HepG2 (cell line): Measurements from ENCODE around the gene NTN4. TPM values are rescaled to one million over a fixed set of nuclear protein-coding genes. Genes with fewer than 3 reads are reported as not detected.
A peak's percentile ranks its signal among the peaks of the same experiment; 100 is the strongest.

Experiments used
- ATAC-seq: fragments of 200-7000 bp; cut with Tn5 transposase; 3 replicates; pipeline ENCODE4 v1.9.1; 2020; ENCODE audit warnings: mild to moderate bottlenecking, moderate library complexity
- BruUV-seq: library from RNA; stranded (reverse); fragments of 400-500 nt; replicated peaks from 2 replicates; lab custom pipeline; 2021; lab: Mats Ljungman, UMichigan
- CTCF ChIA-PET: fragments of 300-600 bp; formaldehyde crosslinking; extraction: SDS; loops from one replicate; lab custom pipeline; 2021; ENCODE audit warnings: low total read pairs, inconsistent platforms, low intra/inter-chr PET ratio; lab: Yijun Ruan, JAX
- POLR2A ChIA-PET: fragments of 350-600 bp; sonication (Branson Sonifier 250); formaldehyde crosslinking; loops from one replicate; lab custom pipeline; 2020; ENCODE audit warnings: antibody characterized with exemption, inconsistent platforms; lab: Yijun Ruan, JAX
- DNase-seq: peaks from one replicate; pipeline ENCODE4 v3.0.0-alpha.2; 2015; ENCODE audit warnings: low spot score
- FAIRE-seq: peaks from 3 replicates; lab custom pipeline; 2011; peaks lifted over from hg19 to GRCh38; lab: Jason Lieb, UNC
- H2AFZ ChIP-seq: one replicate; pipeline ENCODE4 v1.6.1; 2011; ENCODE audit warnings: low read length, inconsistent platforms
- H3K27ac ChIP-seq: fragments of 300-600 bp; 3 replicates; pipeline ENCODE4 v1.8.0; 2011; ENCODE audit warnings: mixed run types, mild to moderate bottlenecking, mixed read lengths, low read length, inconsistent platforms; ENCODE audit not compliant: insufficient read depth; ENCODE audit errors: extremely low read length
- H3K27me3 ChIP-seq, 2 experiments: fragments of 200-600 bp in 1 of 2; 2 replicates in 1 of 2; 3 replicates in 1 of 2; pipeline versions ENCODE4 v1.6.0 to v1.8.0; 2011; ENCODE audit warnings: low read length in 2 of 2, mild to moderate bottlenecking in 2 of 2, moderate library complexity in 2 of 2, inconsistent platforms in 1 of 2; ENCODE audit not compliant: insufficient read depth in 2 of 2, control insufficient read depth in 1 of 2
- H3K36me3 ChIP-seq, 2 experiments: fragments of 200-600 bp in 1 of 2; replicated peaks in 1 of 2; 2 replicates in 1 of 2; 3 replicates in 1 of 2; pipeline versions ENCODE4 v1.5.1 to v1.8.0; 2011; ENCODE audit warnings: low read length in 2 of 2, inconsistent platforms in 1 of 2; ENCODE audit not compliant: insufficient read depth in 2 of 2, control insufficient read depth in 1 of 2
- H3K4me1 ChIP-seq: 2 replicates; pipeline ENCODE4 v1.5.1; 2012; ENCODE audit warnings: low read length, inconsistent platforms; ENCODE audit not compliant: insufficient read depth
- H3K4me2 ChIP-seq: 2 replicates; pipeline ENCODE4 v1.6.0; 2011; ENCODE audit warnings: low read depth, low read length, inconsistent platforms
- H3K4me3 ChIP-seq, 3 experiments: fragments of 200-600 bp in 1 of 3; sonication (generic), shearing (Covaris generic) in 1 of 3; replicated peaks in 1 of 3; 2 replicates each; pipeline ENCODE4 v1.5.1; 2011 to 2016; ENCODE audit warnings: low read length in 3 of 3, inconsistent platforms in 2 of 3, low read depth in 2 of 3, mild to moderate bottlenecking in 2 of 3, control low read depth in 1 of 3, mixed read lengths in 1 of 3; ENCODE audit not compliant: insufficient read depth in 1 of 3
- H3K79me2 ChIP-seq: one replicate; pipeline ENCODE4 v1.6.1; 2011; ENCODE audit warnings: low read length, inconsistent platforms; ENCODE audit not compliant: insufficient read depth
- H3K9ac ChIP-seq: 2 replicates; pipeline ENCODE4 v1.6.0; 2011; ENCODE audit warnings: mild to moderate bottlenecking, low read depth, low read length, inconsistent platforms; ENCODE audit not compliant: insufficient read depth
- H3K9me3 ChIP-seq: 2 replicates; pipeline ENCODE4 v1.5.1; 2012; ENCODE audit warnings: mild to moderate bottlenecking, low read length
- H4K20me1 ChIP-seq: 2 replicates; pipeline ENCODE4 v1.6.0; 2011; ENCODE audit warnings: inconsistent platforms, mild to moderate bottlenecking, low read length, moderate library complexity; ENCODE audit not compliant: insufficient read depth
- FOSL1 ChIP-seq: sonication (generic); formaldehyde crosslinking; IDR thresholded peaks from 2 replicates; pipeline ENCODE4 v1.9.0; 2021; ENCODE audit warnings: missing genetic modification reagents, borderline replicate concordance
- GABPB1 ChIP-seq: IDR thresholded peaks from 2 replicates; pipeline ENCODE4 v1.6.1; 2016; ENCODE audit warnings: mild to moderate bottlenecking, missing genetic modification reagents, moderate library complexity, missing compliant biosample characterization
- GTF2F1 ChIP-seq: fragments of 150-350 bp; IDR thresholded peaks from 2 replicates; pipeline ENCODE4 v1.6.1; 2014; ENCODE audit warnings: low read length
- HHEX ChIP-seq: IDR thresholded peaks from 2 replicates; pipeline ENCODE4 v1.6.1; 2016; ENCODE audit warnings: control low read depth
- JUND ChIP-seq: sonication (generic); formaldehyde crosslinking; IDR thresholded peaks from 2 replicates; pipeline ENCODE4 v1.8.0; 2022; ENCODE audit warnings: mild to moderate bottlenecking, missing genetic modification reagents
- MYNN ChIP-seq: sonication (generic); formaldehyde crosslinking; IDR thresholded peaks from 2 replicates; pipeline ENCODE4 v1.4.0; 2020; ENCODE audit warnings: mild to moderate bottlenecking, low read depth, missing genetic modification reagents
- NR1H2 ChIP-seq: sonication (generic); formaldehyde crosslinking; IDR thresholded peaks from 2 replicates; pipeline ENCODE4 v1.8.1; 2022; ENCODE audit warnings: low read depth, missing genetic modification reagents, borderline replicate concordance
- SAP130 ChIP-seq: IDR thresholded peaks from 2 replicates; pipeline ENCODE4 v1.6.1; 2016; ENCODE audit warnings: low read depth
- SRSF9 ChIP-seq: fragments of 200-400 bp; formaldehyde crosslinking; IDR thresholded peaks from 2 replicates; pipeline ENCODE4 v1.6.1; 2018; ENCODE audit warnings: borderline replicate concordance, mild to moderate bottlenecking, low read depth, low read length; ENCODE audit not compliant: insufficient read depth, poor library complexity, severe bottlenecking
- TGIF2 ChIP-seq: IDR thresholded peaks from 2 replicates; pipeline ENCODE4 v1.6.1; 2016; ENCODE audit warnings: control low read depth, missing compliant biosample characterization
- WGBS: methylation state at CpG from one replicate; pipeline ENCODE4 v1.1.6; 2017; ENCODE audit warnings: low lambda C conversion rate; 5-methylcytosine and 5-hydroxymethylcytosine counted together
- in situ Hi-C: cut with HindIII; loops from 2 replicates; pipeline ENCODE4 v1.10.0; 2017; ENCODE audit warnings: low pct_unique_long_range_greater_than_20kb; ENCODE audit not compliant: extremely low pct_ligation_motif_present
- intact Hi-C: fragments of 100-400 bp; cut with micrococcal nuclease; formaldehyde crosslinking; loops from one replicate; pipeline ENCODE4 v1.10.0; 2022; ENCODE audit not compliant: unreplicated experiment
- polyA plus RNA-seq, 8 experiments: library from polyadenylated mRNA; depleted of rRNA in 3 of 8; stranded (reverse) in 7 of 8; unstranded in 1 of 8; fragments of >200 nt; fragmentation: Illumina TruSeq in 4 of 8; extraction: Trizol in 4 of 8; gene quantifications; 2 replicates each; pipeline versions ENCODE4 v1.2.1 to v1.2.3, GENCODE V29; 2011 to 2016; ENCODE audit warnings: low read depth in 4 of 8, missing spikeins in 1 of 8, mixed read lengths in 1 of 8; ENCODE audit not compliant: insufficient read depth in 1 of 8
- total RNA-seq, 5 experiments: library from RNA; depleted of rRNA; stranded (reverse); fragments of >200 nt; fragmentation: Illumina TruSeq; extraction: Trizol; gene quantifications; 2 replicates each; pipeline ENCODE4 v1.2.3, GENCODE V29; 2016; ENCODE audit warnings: low read depth in 1 of 5
- TF ChIP-seq, protein P1 (sequence below): sonication (generic); formaldehyde crosslinking; IDR thresholded peaks from 2 replicates; pipeline ENCODE4 v1.5.1; 2020; ENCODE audit warnings: missing genetic modification reagents, mild to moderate bottlenecking, borderline replicate concordance
- TF ChIP-seq, protein P2 (sequence below): IDR thresholded peaks from 2 replicates; pipeline ENCODE4 v1.6.1; 2016; ENCODE audit warnings: missing genetic modification reagents, missing compliant biosample characterization

Gene NTN4
- total and polyA plus RNA-seq, 2 of the 13 experiments (the other 11 are each of a cell fraction or from before 2014, with no cell fraction given) = 7.8 to 11.5 TPM

DNA sequence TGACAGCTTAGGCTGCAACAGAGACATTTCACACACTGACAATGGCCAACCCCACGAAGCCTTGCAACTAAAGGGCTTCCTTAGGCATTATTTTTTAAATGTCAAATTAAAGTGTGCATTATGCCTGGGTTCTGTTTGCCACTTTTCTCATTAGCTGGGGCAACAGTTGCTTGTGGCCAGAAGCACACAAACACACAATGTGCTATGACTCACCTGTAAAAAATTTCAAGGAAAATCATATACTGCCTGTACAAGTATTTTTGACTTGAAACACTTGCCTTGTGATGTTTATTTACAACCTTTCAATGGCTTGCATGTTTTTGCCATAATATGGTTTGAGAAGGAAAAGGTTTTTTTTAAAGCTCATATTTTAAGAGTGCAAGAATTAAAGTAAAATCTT, 1.9 kb downstream of the NTN4 start (continued):
- TF ChIP-seq GTF2F1 (no peak), SAP130 (peak; percentile 39; the same call in 1 of the 2 replicates), FOSL1 (CRISPR knock-in tag) (peak; percentile 33; the same call in 1 of the 2 replicates), JUND (CRISPR knock-in tag) (0 out of 2 replicates have a peak, but pooled peaks have one; percentile 25), SRSF9 (no peak), TGIF2 (CRISPR knock-in tag) (no peak), GABPB1 (CRISPR knock-in tag) (no peak), HHEX (CRISPR knock-in tag) (no peak), MYNN (no peak)
- TF ChIP-seq, protein P1, sequence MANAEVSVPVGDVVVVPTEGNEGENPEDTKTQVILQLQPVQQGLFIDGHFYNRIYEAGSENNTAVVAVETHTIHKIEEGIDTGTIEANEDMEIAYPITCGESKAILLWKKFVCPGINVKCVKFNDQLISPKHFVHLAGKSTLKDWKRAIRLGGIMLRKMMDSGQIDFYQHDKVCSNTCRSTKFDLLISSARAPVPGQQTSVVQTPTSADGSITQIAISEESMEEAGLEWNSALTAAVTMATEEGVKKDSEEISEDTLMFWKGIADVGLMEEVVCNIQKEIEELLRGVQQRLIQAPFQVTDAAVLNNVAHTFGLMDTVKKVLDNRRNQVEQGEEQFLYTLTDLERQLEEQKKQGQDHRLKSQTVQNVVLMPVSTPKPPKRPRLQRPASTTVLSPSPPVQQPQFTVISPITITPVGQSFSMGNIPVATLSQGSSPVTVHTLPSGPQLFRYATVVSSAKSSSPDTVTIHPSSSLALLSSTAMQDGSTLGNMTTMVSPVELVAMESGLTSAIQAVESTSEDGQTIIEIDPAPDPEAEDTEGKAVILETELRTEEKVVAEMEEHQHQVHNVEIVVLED (CRISPR knock-in tag) = no peak
- TF ChIP-seq, protein P2, sequence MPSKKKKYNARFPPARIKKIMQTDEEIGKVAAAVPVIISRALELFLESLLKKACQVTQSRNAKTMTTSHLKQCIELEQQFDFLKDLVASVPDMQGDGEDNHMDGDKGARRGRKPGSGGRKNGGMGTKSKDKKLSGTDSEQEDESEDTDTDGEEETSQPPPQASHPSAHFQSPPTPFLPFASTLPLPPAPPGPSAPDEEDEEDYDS = no peak

DNA sequence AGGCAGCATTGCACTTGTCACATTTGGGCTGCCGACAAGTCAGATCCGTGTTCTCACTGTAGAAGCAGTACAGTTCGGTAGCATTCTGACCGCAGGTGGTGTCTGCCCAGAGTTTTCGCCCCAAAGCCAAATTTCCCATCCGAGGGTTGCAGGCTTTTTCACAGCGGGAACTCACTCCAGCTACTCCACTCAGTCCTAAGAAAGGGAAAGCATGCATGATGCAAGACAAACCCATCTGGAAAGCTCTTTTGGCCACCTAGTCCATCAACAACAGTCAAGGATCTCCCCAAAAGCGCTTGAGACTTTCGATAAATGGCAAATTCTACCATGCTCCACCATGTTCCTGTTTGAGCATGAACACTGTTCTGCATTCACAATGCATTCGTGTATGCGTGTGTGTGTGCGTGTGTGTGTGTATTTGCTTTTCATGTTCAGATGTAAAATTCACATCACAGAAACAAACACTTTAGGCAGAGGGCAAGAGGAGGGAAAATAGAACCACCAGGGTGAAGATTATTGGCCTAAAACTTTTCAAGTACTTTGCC, 3.2 kb downstream of the NTN4 start:
- no TSS peak for BruUV-seq
- 96% methylated on average over 12 of the region's 12 CpGs for WGBS
- Histone ChIP-seq H3K4me1 (peaks cover 26% of the 10 kb centered on the region), H3K36me3 (no peaks in the 10 kb centered on the region), H3K4me3 (no peak overlapping the region), H4K20me1 (no peaks in the 10 kb centered on the region), H3K27ac (no peak overlapping the region), H3K79me2 (no peaks in the 10 kb centered on the region), H3K9me3 (no peaks in the 10 kb centered on the region), H2AFZ (no peak overlapping the region), H3K4me2 (no peak overlapping the region), H3K27me3 (no peaks in the 10 kb centered on the region; a peak in 1 of 5 replicates), H3K9ac (no peak overlapping the region)
- intact Hi-C loops = no loop called here
- ATAC-seq (no peak), FAIRE-seq (no peak), DNase-seq (no peak)
- TF ChIP-seq NR1H2 (CRISPR knock-in tag) = no peak
- POLR2A ChIA-PET = interaction anchor here (1.5 kb wide), 1 partner anchor 49 kb away, joined by 7 read pairs; no protein-coding TSS in a partner anchor
- CTCF ChIA-PET = no interaction called here
- in situ Hi-C loops = no loop called here
